ENCODE measurements around the gene BCL2L12. TPM values are rescaled to one million over a fixed set of nuclear protein-coding genes. Genes with fewer than 3 reads are reported as not detected.

BCL2L12 gene
- total and polyA plus RNA-seq, 2 of the 13 experiments (the other 11 are each of a cell fraction or from before 2014, with no cell fraction given) = 26.8 to 40.8 TPM

DNA sequence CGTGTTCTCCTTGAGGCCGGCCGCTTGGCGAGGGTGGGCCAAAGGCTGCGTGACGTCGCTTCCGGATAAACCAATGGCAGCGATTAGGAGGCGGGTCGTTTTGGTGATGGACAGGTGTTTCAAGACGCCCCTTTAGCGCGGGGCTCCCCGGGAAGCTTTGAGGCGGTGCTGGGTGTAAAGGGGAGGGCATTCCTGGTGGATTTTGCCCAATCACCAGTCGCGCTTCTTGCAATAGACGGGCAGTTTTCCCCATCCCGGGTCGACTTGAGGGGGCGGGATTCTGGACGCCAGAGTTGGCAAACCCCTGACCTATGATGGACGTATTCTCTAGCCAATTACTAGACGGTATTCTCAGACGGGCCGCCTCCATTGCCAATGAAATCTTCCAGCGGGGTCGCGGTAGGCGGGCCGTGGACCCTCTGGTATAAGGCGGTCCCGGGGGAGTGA is 11.1 kb downstream of the BCL2L12 start (continued):
- TF ChIP-seq, protein P1, sequence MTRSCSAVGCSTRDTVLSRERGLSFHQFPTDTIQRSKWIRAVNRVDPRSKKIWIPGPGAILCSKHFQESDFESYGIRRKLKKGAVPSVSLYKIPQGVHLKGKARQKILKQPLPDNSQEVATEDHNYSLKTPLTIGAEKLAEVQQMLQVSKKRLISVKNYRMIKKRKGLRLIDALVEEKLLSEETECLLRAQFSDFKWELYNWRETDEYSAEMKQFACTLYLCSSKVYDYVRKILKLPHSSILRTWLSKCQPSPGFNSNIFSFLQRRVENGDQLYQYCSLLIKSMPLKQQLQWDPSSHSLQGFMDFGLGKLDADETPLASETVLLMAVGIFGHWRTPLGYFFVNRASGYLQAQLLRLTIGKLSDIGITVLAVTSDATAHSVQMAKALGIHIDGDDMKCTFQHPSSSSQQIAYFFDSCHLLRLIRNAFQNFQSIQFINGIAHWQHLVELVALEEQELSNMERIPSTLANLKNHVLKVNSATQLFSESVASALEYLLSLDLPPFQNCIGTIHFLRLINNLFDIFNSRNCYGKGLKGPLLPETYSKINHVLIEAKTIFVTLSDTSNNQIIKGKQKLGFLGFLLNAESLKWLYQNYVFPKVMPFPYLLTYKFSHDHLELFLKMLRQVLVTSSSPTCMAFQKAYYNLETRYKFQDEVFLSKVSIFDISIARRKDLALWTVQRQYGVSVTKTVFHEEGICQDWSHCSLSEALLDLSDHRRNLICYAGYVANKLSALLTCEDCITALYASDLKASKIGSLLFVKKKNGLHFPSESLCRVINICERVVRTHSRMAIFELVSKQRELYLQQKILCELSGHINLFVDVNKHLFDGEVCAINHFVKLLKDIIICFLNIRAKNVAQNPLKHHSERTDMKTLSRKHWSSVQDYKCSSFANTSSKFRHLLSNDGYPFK (CRISPR knock-in tag; IDR thresholded peaks at IDR 0.05; ENCODE audit: borderline replicate concordance) = no peak
- no peak for TF ChIP-seq SAP130 (CRISPR knock-in tag; IDR thresholded peaks at IDR 0.05; ENCODE audit: low read depth)
- TF ChIP-seq HNF4G (IDR thresholded peaks at IDR 0.05; ENCODE audit: borderline replicate concordance, low read depth, low read length) = no peak
- TF ChIP-seq HNF4G (CRISPR knock-in tag; IDR thresholded peaks at IDR 0.05; ENCODE audit: borderline replicate concordance, low read depth) = no peak
- TF ChIP-seq SOX5 (CRISPR knock-in tag; IDR thresholded peaks at IDR 0.05; ENCODE audit: borderline replicate concordance) = no peak
- TF ChIP-seq, protein P2, sequence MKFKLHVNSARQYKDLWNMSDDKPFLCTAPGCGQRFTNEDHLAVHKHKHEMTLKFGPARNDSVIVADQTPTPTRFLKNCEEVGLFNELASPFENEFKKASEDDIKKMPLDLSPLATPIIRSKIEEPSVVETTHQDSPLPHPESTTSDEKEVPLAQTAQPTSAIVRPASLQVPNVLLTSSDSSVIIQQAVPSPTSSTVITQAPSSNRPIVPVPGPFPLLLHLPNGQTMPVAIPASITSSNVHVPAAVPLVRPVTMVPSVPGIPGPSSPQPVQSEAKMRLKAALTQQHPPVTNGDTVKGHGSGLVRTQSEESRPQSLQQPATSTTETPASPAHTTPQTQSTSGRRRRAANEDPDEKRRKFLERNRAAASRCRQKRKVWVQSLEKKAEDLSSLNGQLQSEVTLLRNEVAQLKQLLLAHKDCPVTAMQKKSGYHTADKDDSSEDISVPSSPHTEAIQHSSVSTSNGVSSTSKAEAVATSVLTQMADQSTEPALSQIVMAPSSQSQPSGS (CRISPR knock-in tag; IDR thresholded peaks at IDR 0.05) = no peak
- no peak for TF ChIP-seq ZNF761 (CRISPR knock-in tag; conservative IDR thresholded peaks at IDR 0.05)
- TF ChIP-seq, protein P3, sequence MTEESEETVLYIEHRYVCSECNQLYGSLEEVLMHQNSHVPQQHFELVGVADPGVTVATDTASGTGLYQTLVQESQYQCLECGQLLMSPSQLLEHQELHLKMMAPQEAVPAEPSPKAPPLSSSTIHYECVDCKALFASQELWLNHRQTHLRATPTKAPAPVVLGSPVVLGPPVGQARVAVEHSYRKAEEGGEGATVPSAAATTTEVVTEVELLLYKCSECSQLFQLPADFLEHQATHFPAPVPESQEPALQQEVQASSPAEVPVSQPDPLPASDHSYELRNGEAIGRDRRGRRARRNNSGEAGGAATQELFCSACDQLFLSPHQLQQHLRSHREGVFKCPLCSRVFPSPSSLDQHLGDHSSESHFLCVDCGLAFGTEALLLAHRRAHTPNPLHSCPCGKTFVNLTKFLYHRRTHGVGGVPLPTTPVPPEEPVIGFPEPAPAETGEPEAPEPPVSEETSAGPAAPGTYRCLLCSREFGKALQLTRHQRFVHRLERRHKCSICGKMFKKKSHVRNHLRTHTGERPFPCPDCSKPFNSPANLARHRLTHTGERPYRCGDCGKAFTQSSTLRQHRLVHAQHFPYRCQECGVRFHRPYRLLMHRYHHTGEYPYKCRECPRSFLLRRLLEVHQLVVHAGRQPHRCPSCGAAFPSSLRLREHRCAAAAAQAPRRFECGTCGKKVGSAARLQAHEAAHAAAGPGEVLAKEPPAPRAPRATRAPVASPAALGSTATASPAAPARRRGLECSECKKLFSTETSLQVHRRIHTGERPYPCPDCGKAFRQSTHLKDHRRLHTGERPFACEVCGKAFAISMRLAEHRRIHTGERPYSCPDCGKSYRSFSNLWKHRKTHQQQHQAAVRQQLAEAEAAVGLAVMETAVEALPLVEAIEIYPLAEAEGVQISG (CRISPR knock-in tag; IDR thresholded peaks at IDR 0.05) = no peak
- no peak for TF ChIP-seq SKI (IDR thresholded peaks at IDR 0.05; ENCODE audit: partially characterized antibody)
- TF ChIP-seq AGO1 (IDR thresholded peaks at IDR 0.05; ENCODE audit: low read depth, low read length, poor library complexity, severe bottlenecking) = no peak
- TF ChIP-seq ZNF879 (CRISPR knock-in tag; IDR thresholded peaks at IDR 0.05) = no peak
- TF ChIP-seq LCORL (IDR thresholded peaks at IDR 0.05) = no peak
- TF ChIP-seq LCORL (CRISPR knock-in tag; IDR thresholded peaks at IDR 0.05) = 0 out of 2 replicates have a peak, but pooled peaks have one; percentile 43
- TF ChIP-seq XRCC5 (optimal IDR thresholded peaks at IDR 0.05; ENCODE audit: low read length) = peak; percentile 18
- TF ChIP-seq GABPB1 (CRISPR knock-in tag; IDR thresholded peaks at IDR 0.05) = peak; percentile 4; the same call in 1 of the 2 replicates
- TF ChIP-seq NCOR1 (IDR thresholded peaks at IDR 0.05; ENCODE audit: borderline replicate concordance, low read length) = peak; percentile 57; the same call in 1 of the 2 replicates
- peak; percentile 19; the same call in 1 of the 2 replicates for TF ChIP-seq SP5 (CRISPR knock-in tag; IDR thresholded peaks at IDR 0.05; ENCODE audit: borderline replicate concordance, low read depth)
- TF ChIP-seq, protein P4, sequence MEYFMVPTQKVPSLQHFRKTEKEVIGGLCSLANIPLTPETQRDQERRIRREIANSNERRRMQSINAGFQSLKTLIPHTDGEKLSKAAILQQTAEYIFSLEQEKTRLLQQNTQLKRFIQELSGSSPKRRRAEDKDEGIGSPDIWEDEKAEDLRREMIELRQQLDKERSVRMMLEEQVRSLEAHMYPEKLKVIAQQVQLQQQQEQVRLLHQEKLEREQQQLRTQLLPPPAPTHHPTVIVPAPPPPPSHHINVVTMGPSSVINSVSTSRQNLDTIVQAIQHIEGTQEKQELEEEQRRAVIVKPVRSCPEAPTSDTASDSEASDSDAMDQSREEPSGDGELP (IDR thresholded peaks at IDR 0.05; ENCODE audit: borderline replicate concordance, low read depth) = 0 out of 2 replicates have a peak, but pooled peaks have one; percentile 25
- no peak for TF ChIP-seq ZNF605 (CRISPR knock-in tag; IDR thresholded peaks at IDR 0.05)
- peak; percentile 86 for TF ChIP-seq NFYC (CRISPR knock-in tag; IDR thresholded peaks at IDR 0.05)
- TF ChIP-seq SP2 (CRISPR knock-in tag; IDR thresholded peaks at IDR 0.05) = peak; percentile 97
- TF ChIP-seq SP4 (CRISPR knock-in tag; IDR thresholded peaks at IDR 0.05) = peak; percentile 98
- TF ChIP-seq MAFK (conservative IDR thresholded peaks at IDR 0.05 in 1 of 2, IDR thresholded peaks at IDR 0.05 in 1 of 2; ENCODE audit: low read length in 2 of 2) = 0 out of 4 replicates have a peak, but pooled peaks of 1 of the 2 experiments have one; percentile 11
- no peak for TF ChIP-seq ZSCAN12 (CRISPR knock-in tag; IDR thresholded peaks at IDR 0.05)
- TF ChIP-seq HOXA3 (CRISPR knock-in tag; IDR thresholded peaks at IDR 0.05) = no peak

All from HepG2 (cell line).